H1 (cell line): ENCODE measurements around the gene MICU1. TPM values are rescaled to one million over a fixed set of nuclear protein-coding genes. Genes with fewer than 3 reads are reported as not detected.

Source experiments
- CTCF ChIA-PET: fragments of 300-600 bp; sonication (Branson Sonifier 250); formaldehyde crosslinking; loops from one replicate; lab custom pipeline; 2021; ENCODE audit not compliant: partially characterized antibody; lab: Charles Lee
- POLR2A ChIA-PET: fragments of 300-600 bp; sonication (Branson Sonifier 250); formaldehyde crosslinking; loops from one replicate; lab custom pipeline; 2021; ENCODE audit warnings: inconsistent platforms; ENCODE audit not compliant: partially characterized antibody; lab: Charles Lee
- DNase-seq, 2 experiments: peaks; one replicate each; pipeline versions ENCODE4 v3.0.0 to v3.0.0-alpha.2; 2010 to 2022; ENCODE audit warnings: low spot score in 2 of 2, low read depth in 1 of 2, mixed read lengths in 1 of 2
- FAIRE-seq: peaks from 2 replicates; lab custom pipeline; 2011; peaks lifted over from hg19 to GRCh38; lab: Jason Lieb, UNC
- H2AFZ ChIP-seq: 2 replicates; pipeline ENCODE4 v1.8.1; 2012; ENCODE audit warnings: low read length, inconsistent platforms
- H2AK5ac ChIP-seq: 2 replicates; pipeline ENCODE4 v1.6.1; 2013; ENCODE audit warnings: low read depth, low read length
- H2BK120ac ChIP-seq: replicated peaks from 2 replicates; pipeline ENCODE3; 2013; ENCODE audit warnings: low read depth, low read length, inconsistent platforms
- H2BK12ac ChIP-seq: 2 replicates; pipeline ENCODE4 v1.6.1; 2013; ENCODE audit warnings: low read depth, low read length
- H2BK15ac ChIP-seq: 2 replicates; pipeline ENCODE4 v1.6.1; 2013; ENCODE audit warnings: low read length
- H2BK20ac ChIP-seq: 2 replicates; pipeline ENCODE4 v1.6.1; 2013; ENCODE audit warnings: low read length
- H2BK5ac ChIP-seq: 2 replicates; pipeline ENCODE4 v1.6.1; 2013; ENCODE audit warnings: low read depth, low read length
- H3K14ac ChIP-seq: 2 replicates; pipeline ENCODE4 v1.6.1; 2013; ENCODE audit warnings: inconsistent platforms; ENCODE audit not compliant: insufficient read length
- H3K18ac ChIP-seq: 2 replicates; pipeline ENCODE4 v1.6.1; 2013; ENCODE audit warnings: low read length; ENCODE audit errors: extremely low read depth
- H3K23ac ChIP-seq: 2 replicates; pipeline ENCODE4 v1.6.1; 2013; ENCODE audit warnings: inconsistent platforms; ENCODE audit not compliant: insufficient read length
- H3K23me2 ChIP-seq: 2 replicates; pipeline ENCODE4 v1.6.1; 2013; ENCODE audit warnings: low read depth, low read length
- H3K27ac ChIP-seq: 2 replicates; pipeline ENCODE4 v1.6.1; 2011; ENCODE audit warnings: low read depth, low read length, inconsistent platforms
- H3K27me3 ChIP-seq, 4 experiments: replicated peaks in 1 of 4; 1 replicate in 1 of 4; 2 replicates in 3 of 4; pipeline versions ENCODE4 v1.6.1 to v1.8.1; 2011 to 2013; ENCODE audit warnings: low read length in 3 of 4, mild to moderate bottlenecking in 3 of 4, inconsistent platforms in 2 of 4, mixed read lengths in 2 of 4, moderate library complexity in 1 of 4; ENCODE audit not compliant: control insufficient read depth in 3 of 4, insufficient read depth in 3 of 4; ENCODE audit errors: extremely low read depth in 1 of 4
- H3K36me3 ChIP-seq, 4 experiments: 2 replicates each; pipeline versions ENCODE4 v1.6.1 to v1.8.1; 2011 to 2013; ENCODE audit warnings: mild to moderate bottlenecking in 4 of 4, low read length in 3 of 4, moderate library complexity in 2 of 4, control low read depth in 1 of 4, inconsistent platforms in 1 of 4; ENCODE audit not compliant: insufficient read depth in 4 of 4, control insufficient read depth in 2 of 4
- H3K4ac ChIP-seq: replicated peaks from 2 replicates; pipeline ENCODE3; 2013; ENCODE audit warnings: low read length, low read depth, mixed read lengths, inconsistent platforms; ENCODE audit not compliant: insufficient read length
- H3K4me1 ChIP-seq, 4 experiments: replicated peaks in 1 of 4; 1 replicate in 1 of 4; 2 replicates in 3 of 4; pipeline versions ENCODE4 v1.6.1 to v1.8.1; 2011 to 2013; ENCODE audit warnings: low read length in 3 of 4, inconsistent platforms in 2 of 4, mixed read lengths in 1 of 4; ENCODE audit not compliant: insufficient read depth in 4 of 4, control insufficient read depth in 3 of 4
- H3K4me2 ChIP-seq, 2 experiments: 2 replicates each; pipeline versions ENCODE4 v1.6.1 to v1.8.1; 2011 to 2013; ENCODE audit warnings: low read depth in 2 of 2, low read length in 2 of 2, control low read depth in 1 of 2, inconsistent platforms in 1 of 2, mild to moderate bottlenecking in 1 of 2; ENCODE audit not compliant: insufficient read depth in 1 of 2
- H3K4me3 ChIP-seq, 4 experiments: fragments of 200-600, 300-600 bp in 1 of 4; sonication (generic), shearing (Covaris generic), sonication (Bioruptor Twin) in 1 of 4; 2 replicates each; pipeline versions ENCODE4 v1.5.1 to v1.8.1; 2011 to 2016; ENCODE audit warnings: low read length in 4 of 4, low read depth in 3 of 4, control low read depth in 2 of 4, inconsistent platforms in 2 of 4, mild to moderate bottlenecking in 2 of 4, mixed read lengths in 1 of 4, moderate library complexity in 1 of 4; ENCODE audit not compliant: insufficient read depth in 2 of 4; ENCODE audit errors: extremely low read depth in 1 of 4
- H3K56ac ChIP-seq: replicated peaks from 2 replicates; pipeline ENCODE3; 2013; ENCODE audit warnings: low read depth, mild to moderate bottlenecking, mixed read lengths, low read length, inconsistent platforms; ENCODE audit not compliant: insufficient read length
- H3K79me1 ChIP-seq: 2 replicates; pipeline ENCODE4 v1.6.1; 2013; ENCODE audit warnings: low read depth, low read length, control low read depth
- H3K79me2 ChIP-seq, 2 experiments: 2 replicates each; pipeline versions ENCODE4 v1.6.1 to v1.8.1; 2012 to 2013; ENCODE audit warnings: low read length in 2 of 2, mild to moderate bottlenecking in 2 of 2, inconsistent platforms in 1 of 2; ENCODE audit not compliant: insufficient read depth in 2 of 2, control insufficient read depth in 1 of 2
- H3K9ac ChIP-seq, 4 experiments: replicated peaks in 1 of 4; 1 replicate in 1 of 4; 2 replicates in 3 of 4; pipeline versions ENCODE4 v1.6.1 to v1.8.1; 2011 to 2013; ENCODE audit warnings: low read depth in 3 of 4, low read length in 3 of 4, control low read depth in 2 of 4, mild to moderate bottlenecking in 2 of 4, moderate library complexity in 2 of 4, inconsistent platforms in 1 of 4; ENCODE audit errors: extremely low read depth in 1 of 4
- H3K9me3 ChIP-seq, 2 experiments: 2 replicates each; pipeline versions ENCODE4 v1.6.1 to v1.8.1; 2012 to 2013; ENCODE audit warnings: mild to moderate bottlenecking in 2 of 2, moderate library complexity in 2 of 2, control low read depth in 1 of 2, inconsistent platforms in 1 of 2, low read depth in 1 of 2, low read length in 1 of 2, mixed read lengths in 1 of 2; ENCODE audit not compliant: insufficient read depth in 2 of 2
- H4K20me1 ChIP-seq, 2 experiments: replicated peaks in 1 of 2; 2 replicates each; pipeline versions ENCODE3 to v1.8.1; 2011 to 2013; ENCODE audit warnings: inconsistent platforms in 2 of 2, low read length in 2 of 2, mild to moderate bottlenecking in 1 of 2; ENCODE audit not compliant: insufficient read depth in 2 of 2, control insufficient read depth in 1 of 2
- H4K5ac ChIP-seq: 2 replicates; pipeline ENCODE4 v1.6.1; 2013; ENCODE audit warnings: low read length, low read depth, mixed read lengths, inconsistent platforms; ENCODE audit not compliant: insufficient read length
- H4K8ac ChIP-seq: 2 replicates; pipeline ENCODE4 v1.8.0; 2013; ENCODE audit warnings: mild to moderate bottlenecking, moderate library complexity, low read length, inconsistent platforms; ENCODE audit not compliant: insufficient read depth; ENCODE audit errors: extremely low read depth
- H4K91ac ChIP-seq: replicated peaks from 2 replicates; pipeline ENCODE3; 2013; ENCODE audit warnings: low read length, mixed read lengths, inconsistent platforms; ENCODE audit not compliant: insufficient read length
- ASH2L ChIP-seq: fragments of 200-600, 300-600 bp; sonication (generic); IDR thresholded peaks from one replicate; pipeline ENCODE4 v1.7.1; 2017; ENCODE audit warnings: low read length
- BACH1 ChIP-seq: IDR thresholded peaks from 2 replicates; pipeline ENCODE4 v1.6.1; 2012; ENCODE audit warnings: low read length, improper control_type of control experiment
- CREB1 ChIP-seq: IDR thresholded peaks from 2 replicates; pipeline ENCODE4 v1.6.1; 2012; ENCODE audit warnings: inconsistent platforms
- EZH2 ChIP-seq: fragments of 200-600 bp; sonication (generic); IDR thresholded peaks from 2 replicates; pipeline ENCODE4 v1.7.1; 2012; ENCODE audit warnings: low read depth, mild to moderate bottlenecking, moderate library complexity, low read length, inconsistent platforms; ENCODE audit not compliant: severe bottlenecking
- HDAC6 ChIP-seq: IDR thresholded peaks from one replicate; pipeline ENCODE4 v1.7.1; 2012; ENCODE audit warnings: low read depth, mild to moderate bottlenecking, inconsistent platforms, low read length, moderate library complexity
- POLR2A ChIP-seq, 2 experiments: IDR thresholded peaks; 1 replicate in 1 of 2; 2 replicates in 1 of 2; pipeline ENCODE4 v1.6.1; 2011; ENCODE audit warnings: low read depth in 2 of 2, low read length in 2 of 2, mild to moderate bottlenecking in 2 of 2; ENCODE audit errors: control extremely low read depth in 1 of 2
- POLR2AphosphoS5 ChIP-seq: IDR thresholded peaks from 2 replicates; pipeline ENCODE4 v1.6.1; 2011; ENCODE audit warnings: low read depth, low read length
- RAD21 ChIP-seq, 2 experiments: IDR thresholded peaks in 1 of 2; conservative IDR thresholded peaks in 1 of 2; 2 replicates each; pipeline ENCODE4 v1.6.1; 2011; ENCODE audit warnings: low read depth in 2 of 2, low read length in 2 of 2, improper control_type of control experiment in 1 of 2, inconsistent platforms in 1 of 2, mild to moderate bottlenecking in 1 of 2, moderate library complexity in 1 of 2
- RXRA ChIP-seq: IDR thresholded peaks from 2 replicates; pipeline ENCODE4 v1.6.1; 2011; ENCODE audit warnings: low read depth, mild to moderate bottlenecking, low read length, moderate library complexity; ENCODE audit not compliant: insufficient read depth
- SP1 ChIP-seq: IDR thresholded peaks from 2 replicates; pipeline ENCODE4 v1.6.1; 2011; ENCODE audit warnings: low read depth, low read length
- SP4 ChIP-seq: IDR thresholded peaks from 2 replicates; pipeline ENCODE4 v1.6.1; 2012; ENCODE audit warnings: low read length, inconsistent platforms
- TBP ChIP-seq: IDR thresholded peaks from 2 replicates; pipeline ENCODE4 v1.6.1; 2011; ENCODE audit warnings: low read depth, low read length, improper control_type of control experiment
- USF2 ChIP-seq: IDR thresholded peaks from 2 replicates; pipeline ENCODE4 v1.6.1; 2011; ENCODE audit warnings: low read length, improper control_type of control experiment
- WGBS, 2 experiments: shearing (Covaris generic) in 1 of 2; methylation state at CpG; one replicate each; pipeline versions ENCODE4 v1.1.6 to v1.1.7; 2013 to 2015; ENCODE audit warnings: low lambda C conversion rate in 2 of 2, mixed read lengths in 2 of 2, inconsistent platforms in 1 of 2, low coverage in 1 of 2, missing lambda C conversion rate in 1 of 2; ENCODE audit not compliant: insufficient replicate concordance in 2 of 2, insufficient coverage in 1 of 2, insufficient read length in 1 of 2; ENCODE audit errors: extremely low coverage in 1 of 2, missing lambda C conversion rate in 1 of 2; 5-methylcytosine and 5-hydroxymethylcytosine counted together
- polyA plus RNA-seq, 7 experiments: library from polyadenylated mRNA; depleted of rRNA in 3 of 7; stranded (reverse) in 5 of 7; unstranded in 2 of 7; fragments of >200 nt in 5 of 7; fragments of 200-250 nt in 2 of 7; gene quantifications; 1 replicate in 5 of 7; 2 replicates in 1 of 7; 4 replicates in 1 of 7; pipeline versions ENCODE4 v1.2.1 to v1.2.3, GENCODE V29; 2011 to 2013; ENCODE audit warnings: missing spikeins in 2 of 7, mixed read lengths in 2 of 7
- total RNA-seq: library from RNA; stranded (reverse); fragmentation: NEBNext Ultra II Directional; extraction: Animal tissue kit (Norgen Biotek cat#: 25700); gene quantifications from 2 replicates; pipeline ENCODE4 v1.2.1, GENCODE V29; 2021

Gene MICU1
- total and polyA plus RNA-seq, 2 of the 8 experiments (the other 6 are each of a cell fraction or from before 2014, with no cell fraction given): 18.0 to 36.7 TPM

- H4K8ac ChIP-seq: no peak overlapping the region
- 0 out of 2 replicates have a peak overlapping the region, but pooled peaks have one; percentile 19 for H2BK12ac ChIP-seq
- no peaks in the 10 kb centered on the region for H4K20me1 ChIP-seq
- H4K91ac ChIP-seq: no peak overlapping the region
- no peak overlapping the region for H3K4ac ChIP-seq
- H3K9me3 ChIP-seq: no peaks in the 10 kb centered on the region
- H3K4me2 ChIP-seq: peak overlapping the region in 1 of 2 experiments; percentile 40; a peak in 1 of 4 replicates
- H3K27ac ChIP-seq: no peak overlapping the region
- H2AK5ac ChIP-seq: no peak overlapping the region
- ChIA-PET POLR2A (interaction anchor here (0.6 to 2.3 kb wide), 5 partner anchors 10 to 696 kb away, joined by 3 to 9 read pairs (median 5); partner anchors contain the start of gene DNAJB12), CTCF (interaction anchor here (0.6 to 4.4 kb wide), 36 partner anchors 9 to 854 kb away, joined by 3 to 44 read pairs (median 3); partner anchors contain the start of gene DNAJB12)
- no peak overlapping the region for H3K14ac ChIP-seq
- peaks cover 0 to 2% (median under 1%) of the 10 kb centered on the region in 4 experiments; a peak in 1 of 7 replicates for H3K4me1 ChIP-seq
- DNase-seq: peak; percentile 73 to 91
- no peak overlapping the region for H2BK120ac ChIP-seq
- FAIRE-seq: peak; percentile 93
- H3K79me1 ChIP-seq: no peaks in the 10 kb centered on the region
- H3K23ac ChIP-seq: no peak overlapping the region
- H2BK20ac ChIP-seq: no peak overlapping the region
- WGBS, 2 experiments: 42% methylated on average over 12 of the region's 12 CpGs; no CpG with 5 or more reads in 1 of the 2 experiments
- peak overlapping the region; percentile 73; the same call in 1 of the 2 replicates for H2BK5ac ChIP-seq
- H3K36me3 ChIP-seq: peaks cover 0 to 3% (median 0%) of the 10 kb centered on the region in 4 experiments; a peak in 1 of 8 replicates
- H3K18ac ChIP-seq: peak overlapping the region; percentile 62
- no peak overlapping the region for H3K4me3 ChIP-seq
- no peaks in the 10 kb centered on the region for H3K79me2 ChIP-seq
- no peak overlapping the region for H3K56ac ChIP-seq
- no peaks in the 10 kb centered on the region for H3K23me2 ChIP-seq
- H3K27me3 ChIP-seq: no peaks in the 10 kb centered on the region
- no peak overlapping the region for H4K5ac ChIP-seq
- no peak overlapping the region for H2AFZ ChIP-seq
- H3K9ac ChIP-seq: no peak overlapping the region
- no peak overlapping the region for H2BK15ac ChIP-seq
- TF ChIP-seq USF2: no peak
- no peak for TF ChIP-seq EZH2
- no peak for TF ChIP-seq BACH1
- TF ChIP-seq ASH2L: peak; percentile 25
- TF ChIP-seq SP1: no peak
- peak; percentile 97 to 98 for TF ChIP-seq RAD21 (IDR thresholded peaks at IDR 0.05 in 1 of 2, conservative IDR thresholded peaks at IDR 0.05 in 1 of 2; ENCODE audit: low read depth in 2 of 2, low read length in 2 of 2)
- no peak for TF ChIP-seq HDAC6
- TF ChIP-seq RXRA: no peak
- 0 out of 2 replicates have a peak, but pooled peaks have one; percentile 50 for TF ChIP-seq POLR2AphosphoS5
- TF ChIP-seq TBP: no peak
- TF ChIP-seq POLR2A (IDR thresholded peaks at IDR 0.05; ENCODE audit: control extremely low read depth in 1 of 2, low read depth in 2 of 2, low read length in 2 of 2): peak in 1 of 2 experiments; percentile 44; a peak in 1 of 3 replicates
- TF ChIP-seq SP4: no peak
- TF ChIP-seq CREB1: 0 out of 2 replicates have a peak, but pooled peaks have one; percentile 36
Observed at GRCh38 chr10:72364239-72364777, 261.6 kb downstream of the MICU1 start.
